Keratinocyte (primary cell): ENCODE results near the gene POLE. TPM values are rescaled to one million over a fixed set of nuclear protein-coding genes. Genes with fewer than 3 reads are reported as not detected.

ENCODE experiments used
- DNase-seq: peaks from one replicate; pipeline ENCODE4 v3.0.0-alpha.2; 2011; ENCODE audit warnings: low read depth, missing footprints, low spot score
- FAIRE-seq: peaks from 2 replicates; lab custom pipeline; 2011; peaks lifted over from hg19 to GRCh38; lab: Jason Lieb, UNC
- H2AFZ ChIP-seq: 2 replicates; pipeline ENCODE4 v1.6.0; 2012; ENCODE audit warnings: low read length, control low read depth, inconsistent platforms; ENCODE audit not compliant: control insufficient read depth
- H3K27ac ChIP-seq: 2 replicates; pipeline ENCODE4 v1.5.1; 2011; ENCODE audit warnings: low read length; ENCODE audit not compliant: control insufficient read depth, insufficient read depth
- H3K27me3 ChIP-seq: 3 replicates; pipeline ENCODE4 v1.6.0; 2011; ENCODE audit warnings: low read length; ENCODE audit not compliant: control insufficient read depth, insufficient read depth; ENCODE audit errors: extremely low read depth
- H3K36me3 ChIP-seq, 2 experiments: 2 replicates in 1 of 2; 3 replicates in 1 of 2; pipeline ENCODE4 v1.5.1; 2011; ENCODE audit warnings: low read length in 2 of 2, mild to moderate bottlenecking in 1 of 2; ENCODE audit not compliant: control insufficient read depth in 2 of 2, insufficient read depth in 2 of 2; ENCODE audit errors: extremely low read depth in 1 of 2
- H3K4me1 ChIP-seq: 3 replicates; pipeline ENCODE4 v1.5.1; 2011; ENCODE audit warnings: low read length; ENCODE audit not compliant: control insufficient read depth, insufficient read depth; ENCODE audit errors: extremely low read depth
- H3K4me2 ChIP-seq: 3 replicates; pipeline ENCODE4 v1.6.0; 2011; ENCODE audit warnings: low read depth, low read length; ENCODE audit not compliant: control insufficient read depth, insufficient read depth; ENCODE audit errors: extremely low read depth
- H3K4me3 ChIP-seq, 3 experiments: fragments of 200-600 bp in 1 of 3; sonication (generic) in 1 of 3; 2 replicates in 2 of 3; 3 replicates in 1 of 3; pipeline ENCODE4 v1.5.1; 2011 to 2016; ENCODE audit warnings: low read length in 3 of 3, mild to moderate bottlenecking in 3 of 3, control low read depth in 2 of 3, inconsistent platforms in 1 of 3, low read depth in 1 of 3, mixed read lengths in 1 of 3, mixed run types in 1 of 3, moderate library complexity in 1 of 3; ENCODE audit not compliant: control insufficient read depth in 2 of 3, insufficient read depth in 2 of 3; ENCODE audit errors: extremely low read depth in 1 of 3
- H3K79me2 ChIP-seq: 2 replicates; pipeline ENCODE4 v1.6.0; 2012; ENCODE audit warnings: low read length; ENCODE audit not compliant: control insufficient read depth, insufficient read depth
- H3K9ac ChIP-seq: 3 replicates; pipeline ENCODE4 v1.6.0; 2011; ENCODE audit warnings: low read length; ENCODE audit not compliant: control insufficient read depth, insufficient read depth; ENCODE audit errors: extremely low read depth
- H3K9me1 ChIP-seq: 3 replicates; pipeline ENCODE4 v1.6.0; 2011; ENCODE audit warnings: low read length; ENCODE audit not compliant: control insufficient read depth, insufficient read depth; ENCODE audit errors: extremely low read depth
- H3K9me3 ChIP-seq: 2 replicates; pipeline ENCODE4 v1.5.1; 2012; ENCODE audit warnings: low read depth, low read length; ENCODE audit not compliant: control insufficient read depth
- H4K20me1 ChIP-seq: 3 replicates; pipeline ENCODE4 v1.6.0; 2011; ENCODE audit warnings: low read length; ENCODE audit not compliant: control insufficient read depth, insufficient read depth; ENCODE audit errors: extremely low read depth
- EZH2 ChIP-seq: IDR thresholded peaks from one replicate; pipeline ENCODE4 v1.6.1; 2012; ENCODE audit warnings: inconsistent platforms, mild to moderate bottlenecking, low read length, moderate library complexity
- dilution Hi-C: fragments of 300-500 bp; cut with MboI; formaldehyde crosslinking; loops from one replicate; pipeline ENCODE4 v1.7.0; 2020; ENCODE audit warnings: low sequenced_read_pairs; ENCODE audit not compliant: extremely low pct_ligation_motif_present
- polyA plus RNA-seq, 5 experiments: library from polyadenylated mRNA; depleted of rRNA in 3 of 5; stranded (reverse) in 3 of 5; stranded (forward) in 1 of 5; unstranded in 1 of 5; fragments of >200 nt; gene quantifications; 1 replicate in 1 of 5; 2 replicates in 3 of 5; 3 replicates in 1 of 5; pipeline versions ENCODE4 v1.2.1 to v1.2.3, GENCODE V29; 2011 to 2012; ENCODE audit warnings: missing spikeins in 2 of 5, low read depth in 1 of 5, low replicate concordance in 1 of 5
- TF ChIP-seq, protein P1 (sequence below), 3 experiments: IDR thresholded peaks in 1 of 3; conservative IDR thresholded peaks in 1 of 3; optimal IDR thresholded peaks in 1 of 3; 2 replicates in 2 of 3; 3 replicates in 1 of 3; pipeline versions ENCODE3 to v1.5.1; 2011; ENCODE audit warnings: low read length in 3 of 3, mild to moderate bottlenecking in 3 of 3, moderate library complexity in 2 of 3, control low read depth in 1 of 3, inconsistent platforms in 1 of 3; ENCODE audit not compliant: insufficient read depth in 2 of 3; ENCODE audit errors: extremely low read depth in 1 of 3

POLE gene
- polyA plus RNA-seq, 1 donor (not counting 4 experiments of a cell fraction or from before 2014, with no cell fraction given), result 14.8 TPM

DNA sequence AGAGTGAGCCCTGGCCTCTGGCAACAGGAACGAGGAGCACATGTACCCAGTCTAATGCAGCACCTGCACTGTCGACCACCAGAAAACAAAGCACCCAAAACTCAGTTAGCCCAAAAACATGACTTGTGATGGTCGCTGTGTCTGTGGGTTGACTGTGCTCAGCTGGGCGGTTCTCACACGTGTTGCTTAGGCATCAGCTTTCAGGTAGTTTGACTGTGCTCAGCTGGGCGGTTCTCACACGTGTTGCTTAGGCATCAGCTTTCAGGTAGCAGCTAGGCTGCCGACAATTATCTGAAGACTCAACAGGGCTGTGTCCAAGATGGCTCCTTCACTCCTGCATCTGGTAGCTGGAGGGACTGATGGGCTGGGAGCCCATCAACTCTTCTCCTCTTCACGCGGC is 75.5 kb downstream of the POLE start:
- FAIRE-seq, result no peak
- H3K9me3 ChIP-seq, result peaks cover 2% of the 10 kb centered on the region
- no peak overlapping the region for H3K27ac ChIP-seq
- no peaks in the 10 kb centered on the region for H3K9me1 ChIP-seq
- no peak overlapping the region for H2AFZ ChIP-seq
- no peak overlapping the region for H3K9ac ChIP-seq
- H4K20me1 ChIP-seq, result no peaks in the 10 kb centered on the region
- TF ChIP-seq, protein P1, sequence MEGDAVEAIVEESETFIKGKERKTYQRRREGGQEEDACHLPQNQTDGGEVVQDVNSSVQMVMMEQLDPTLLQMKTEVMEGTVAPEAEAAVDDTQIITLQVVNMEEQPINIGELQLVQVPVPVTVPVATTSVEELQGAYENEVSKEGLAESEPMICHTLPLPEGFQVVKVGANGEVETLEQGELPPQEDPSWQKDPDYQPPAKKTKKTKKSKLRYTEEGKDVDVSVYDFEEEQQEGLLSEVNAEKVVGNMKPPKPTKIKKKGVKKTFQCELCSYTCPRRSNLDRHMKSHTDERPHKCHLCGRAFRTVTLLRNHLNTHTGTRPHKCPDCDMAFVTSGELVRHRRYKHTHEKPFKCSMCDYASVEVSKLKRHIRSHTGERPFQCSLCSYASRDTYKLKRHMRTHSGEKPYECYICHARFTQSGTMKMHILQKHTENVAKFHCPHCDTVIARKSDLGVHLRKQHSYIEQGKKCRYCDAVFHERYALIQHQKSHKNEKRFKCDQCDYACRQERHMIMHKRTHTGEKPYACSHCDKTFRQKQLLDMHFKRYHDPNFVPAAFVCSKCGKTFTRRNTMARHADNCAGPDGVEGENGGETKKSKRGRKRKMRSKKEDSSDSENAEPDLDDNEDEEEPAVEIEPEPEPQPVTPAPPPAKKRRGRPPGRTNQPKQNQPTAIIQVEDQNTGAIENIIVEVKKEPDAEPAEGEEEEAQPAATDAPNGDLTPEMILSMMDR (optimal IDR thresholded peaks at IDR 0.05 in 1 of 3, IDR thresholded peaks at IDR 0.05 in 1 of 3, conservative IDR thresholded peaks at IDR 0.05 in 1 of 3; ENCODE audit: extremely low read depth in 1 of 3, insufficient read depth in 2 of 3, low read length in 3 of 3), result no peak
- TF ChIP-seq EZH2, result no peak
- H3K4me2 ChIP-seq, result no peak overlapping the region
- no peaks in the 10 kb centered on the region for H3K36me3 ChIP-seq
- no peak overlapping the region for H3K4me3 ChIP-seq
- H3K27me3 ChIP-seq, result peaks cover 67% of the 10 kb centered on the region
- dilution Hi-C loops, result no loop called here
- H3K4me1 ChIP-seq, result no peaks in the 10 kb centered on the region
- H3K79me2 ChIP-seq, result no peaks in the 10 kb centered on the region
- DNase-seq, result no peak

DNA sequence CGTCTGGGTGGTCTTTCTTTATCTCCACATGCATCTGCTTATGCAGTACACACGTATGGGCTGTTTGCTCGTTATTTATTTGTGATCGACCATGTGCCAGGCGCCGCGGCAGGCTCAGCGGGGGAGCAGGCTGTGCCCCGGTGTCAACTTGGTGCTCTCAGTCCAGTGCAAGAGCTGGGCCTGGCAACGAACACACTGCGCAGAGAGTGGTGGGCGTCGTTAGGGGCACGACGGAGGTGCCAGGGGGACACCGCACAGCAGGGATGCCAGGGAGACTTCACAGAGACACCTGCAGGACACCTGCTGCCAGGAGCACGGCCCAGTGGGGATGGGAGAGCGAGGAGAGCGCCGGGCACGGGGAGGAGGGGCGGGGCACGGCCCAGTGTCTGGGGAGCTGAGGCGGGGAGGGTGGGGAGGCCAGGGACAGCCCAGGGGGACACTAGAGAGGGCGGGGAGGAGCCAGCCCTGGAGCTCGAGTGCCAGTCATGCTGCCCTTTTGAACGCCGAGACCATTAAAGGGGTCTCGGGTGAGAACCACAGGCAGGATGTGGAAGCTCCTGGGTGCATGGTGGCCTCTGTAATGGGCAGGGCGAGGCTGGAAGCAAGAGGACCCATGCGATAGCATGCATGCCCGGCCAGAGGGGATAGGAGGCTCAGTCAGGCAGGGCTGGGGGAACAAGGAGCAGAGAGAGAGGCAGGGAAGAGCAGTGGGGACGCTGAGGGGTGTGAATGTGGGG is 76.1 kb downstream of the POLE start:
- no peaks in the 10 kb centered on the region for H3K79me2 ChIP-seq
- no peak overlapping the region for H3K4me3 ChIP-seq
- no peak overlapping the region for H2AFZ ChIP-seq
- no peak for DNase-seq
- H3K27ac ChIP-seq, result no peak overlapping the region
- TF ChIP-seq, protein P1 (optimal IDR thresholded peaks at IDR 0.05 in 1 of 3, IDR thresholded peaks at IDR 0.05 in 1 of 3, conservative IDR thresholded peaks at IDR 0.05 in 1 of 3; ENCODE audit: extremely low read depth in 1 of 3, insufficient read depth in 2 of 3, low read length in 3 of 3), result no peak
- TF ChIP-seq EZH2, result no peak
- H3K4me2 ChIP-seq, result no peak overlapping the region
- peaks cover 65% of the 10 kb centered on the region for H3K27me3 ChIP-seq
- no peaks in the 10 kb centered on the region for H4K20me1 ChIP-seq
- dilution Hi-C loops, result no loop called here
- H3K4me1 ChIP-seq, result no peaks in the 10 kb centered on the region
- FAIRE-seq, result no peak
- H3K9me3 ChIP-seq, result no peaks in the 10 kb centered on the region
- H3K9ac ChIP-seq, result no peak overlapping the region
- H3K36me3 ChIP-seq, result no peaks in the 10 kb centered on the region
- H3K9me1 ChIP-seq, result no peaks in the 10 kb centered on the region
